ENCODE measurements around the gene C4orf50.

Gene C4orf50

DNA sequence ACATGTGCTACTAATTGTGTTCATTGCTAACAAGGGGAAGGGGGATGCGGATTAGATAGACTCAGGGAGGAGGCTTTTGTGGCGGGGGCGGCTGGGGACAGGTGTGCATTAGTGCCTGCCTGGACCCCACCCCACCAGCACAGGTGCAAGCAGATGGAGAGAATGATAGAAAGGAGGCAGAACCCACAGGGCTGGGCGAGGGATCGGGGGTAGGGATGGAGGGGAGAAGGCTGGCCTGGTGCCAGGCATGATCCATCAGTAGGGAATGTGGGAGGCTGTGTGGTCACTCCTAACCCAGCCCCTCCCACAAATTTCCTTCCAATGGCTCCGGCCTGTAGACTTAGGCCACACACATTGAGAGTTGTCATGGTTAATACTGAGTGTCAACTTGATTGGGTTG is 94.9 kb downstream of the C4orf50 start:
- Histone ChIP-seq H3K4me1 (peaks cover 3% of the 10 kb centered on the region), H3K36me3 (no peaks in the 10 kb centered on the region)

GRCh38 chr4:5922556-5922955 is 95.7 kb downstream of the C4orf50 start:
- Histone ChIP-seq H3K36me3 (no peaks in the 10 kb centered on the region), H3K4me3 (ENCODE audit: low read depth, low read length) (no peak overlapping the region), H3K27me3 (no peaks in the 10 kb centered on the region), H3K9me3 (no peaks in the 10 kb centered on the region), H3K4me1 (no peaks in the 10 kb centered on the region; the same call in none of the 2 replicates)
- DNase-seq: no peak
- TF ChIP-seq, protein P1, sequence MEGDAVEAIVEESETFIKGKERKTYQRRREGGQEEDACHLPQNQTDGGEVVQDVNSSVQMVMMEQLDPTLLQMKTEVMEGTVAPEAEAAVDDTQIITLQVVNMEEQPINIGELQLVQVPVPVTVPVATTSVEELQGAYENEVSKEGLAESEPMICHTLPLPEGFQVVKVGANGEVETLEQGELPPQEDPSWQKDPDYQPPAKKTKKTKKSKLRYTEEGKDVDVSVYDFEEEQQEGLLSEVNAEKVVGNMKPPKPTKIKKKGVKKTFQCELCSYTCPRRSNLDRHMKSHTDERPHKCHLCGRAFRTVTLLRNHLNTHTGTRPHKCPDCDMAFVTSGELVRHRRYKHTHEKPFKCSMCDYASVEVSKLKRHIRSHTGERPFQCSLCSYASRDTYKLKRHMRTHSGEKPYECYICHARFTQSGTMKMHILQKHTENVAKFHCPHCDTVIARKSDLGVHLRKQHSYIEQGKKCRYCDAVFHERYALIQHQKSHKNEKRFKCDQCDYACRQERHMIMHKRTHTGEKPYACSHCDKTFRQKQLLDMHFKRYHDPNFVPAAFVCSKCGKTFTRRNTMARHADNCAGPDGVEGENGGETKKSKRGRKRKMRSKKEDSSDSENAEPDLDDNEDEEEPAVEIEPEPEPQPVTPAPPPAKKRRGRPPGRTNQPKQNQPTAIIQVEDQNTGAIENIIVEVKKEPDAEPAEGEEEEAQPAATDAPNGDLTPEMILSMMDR (IDR thresholded peaks at IDR 0.05; ENCODE audit: low read depth, low read length): no peak

More for the DNA sequence above, 94.9 kb downstream of the C4orf50 start:
- TF ChIP-seq, protein P1 (IDR thresholded peaks at IDR 0.05; ENCODE audit: low read depth, low read length): no peak
- Histone ChIP-seq H3K9me3 (no peaks in the 10 kb centered on the region), H3K27me3 (no peaks in the 10 kb centered on the region), H3K4me3 (ENCODE audit: low read depth, low read length) (no peak overlapping the region)
- no peak for DNase-seq

GRCh38 chr4:5921981-5922380 is 96.2 kb downstream of the C4orf50 start:
- Histone ChIP-seq H3K9me3 (no peaks in the 10 kb centered on the region), H3K4me1 (no peaks in the 10 kb centered on the region; the same call in 1 of the 2 replicates), H3K27me3 (no peaks in the 10 kb centered on the region), H3K36me3 (no peaks in the 10 kb centered on the region), H3K4me3 (ENCODE audit: low read depth, low read length) (no peak overlapping the region)
- TF ChIP-seq, protein P1 (IDR thresholded peaks at IDR 0.05; ENCODE audit: low read depth, low read length): no peak
- no peak for DNase-seq

DNA sequence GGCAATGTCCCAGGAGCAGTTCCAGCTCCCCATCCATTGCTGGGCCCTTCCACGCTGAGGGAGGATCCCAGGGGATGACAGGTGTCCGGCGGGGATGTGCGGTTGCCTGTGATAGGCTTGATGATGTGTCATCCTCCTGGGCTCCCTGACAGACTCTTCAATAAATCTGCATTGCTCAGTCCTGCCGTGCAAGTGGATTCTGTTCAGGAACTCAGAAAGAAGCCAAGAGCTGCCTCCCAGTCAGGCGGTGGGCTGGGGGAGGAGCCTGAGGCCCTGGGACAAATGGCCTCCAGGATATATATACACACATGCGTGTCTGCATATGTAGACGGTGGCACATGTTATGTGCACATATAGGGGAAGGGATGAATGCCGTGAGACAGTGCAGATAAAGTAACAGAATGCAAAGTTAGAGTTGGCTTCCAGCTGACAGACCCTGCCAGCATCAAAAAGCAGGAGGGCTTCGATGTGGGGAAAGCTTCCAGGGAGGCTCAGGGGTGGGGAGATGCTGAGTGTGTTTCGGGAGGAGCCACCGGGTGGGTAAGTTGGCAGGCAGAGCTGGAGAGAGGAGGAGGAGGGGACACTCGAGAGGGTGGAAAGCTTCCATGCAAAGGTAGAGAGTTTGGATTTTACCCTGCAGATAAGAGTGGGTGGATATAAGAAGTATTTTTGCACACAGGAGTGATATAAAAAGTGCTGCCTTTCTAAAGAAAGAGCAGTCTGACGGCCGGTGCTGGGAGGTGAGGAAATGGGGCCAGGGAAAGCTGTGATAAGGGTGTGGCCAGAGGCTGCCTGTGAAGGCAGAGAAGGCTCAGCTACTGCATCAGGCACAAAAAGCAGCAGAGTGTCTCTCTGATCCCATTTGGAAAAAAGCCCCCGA is 96.9 kb downstream of the C4orf50 start:
- no peaks in the 10 kb centered on the region; the same call in 1 of the 2 replicates for H3K4me1 ChIP-seq
- no peaks in the 10 kb centered on the region for H3K27me3 ChIP-seq
- no peak for DNase-seq
- H3K36me3 ChIP-seq: no peaks in the 10 kb centered on the region
- no peaks in the 10 kb centered on the region for H3K9me3 ChIP-seq
- no peak overlapping the region for H3K4me3 ChIP-seq (ENCODE audit: low read depth, low read length)
- TF ChIP-seq, protein P1 (IDR thresholded peaks at IDR 0.05; ENCODE audit: low read depth, low read length): no peak

GRCh38 chr4:5919571-5919970 is 98.7 kb downstream of the C4orf50 start:
- Histone ChIP-seq H3K36me3 (no peaks in the 10 kb centered on the region), H3K4me3 (ENCODE audit: low read depth, low read length) (no peak overlapping the region), H3K27me3 (no peaks in the 10 kb centered on the region), H3K9me3 (no peaks in the 10 kb centered on the region), H3K4me1 (no peaks in the 10 kb centered on the region; the same call in 1 of the 2 replicates)
- DNase-seq: no peak
- TF ChIP-seq, protein P1 (IDR thresholded peaks at IDR 0.05; ENCODE audit: low read depth, low read length): no peak

GRCh38 chr4:5919044-5919443 is 99.2 kb downstream of the C4orf50 start:
- DNase-seq: no peak
- H3K4me1 ChIP-seq: no peaks in the 10 kb centered on the region; the same call in 1 of the 2 replicates
- TF ChIP-seq, protein P1 (IDR thresholded peaks at IDR 0.05; ENCODE audit: low read depth, low read length): no peak
- no peaks in the 10 kb centered on the region for H3K36me3 ChIP-seq
- no peaks in the 10 kb centered on the region for H3K9me3 ChIP-seq
- no peaks in the 10 kb centered on the region for H3K27me3 ChIP-seq
- no peak overlapping the region for H3K4me3 ChIP-seq (ENCODE audit: low read depth, low read length)
